Epithelial cell of prostate (primary cell): ENCODE results near the gene GNG12.
A peak's percentile ranks its signal among the peaks of the same experiment; 100 is the strongest.
"Not testable (repeated sequence)": the region's sequence is repeated elsewhere in the genome, so short reads cannot be mapped to it uniquely, and the experiment has no call there.

Experiments
- DNase-seq: peaks from one replicate; pipeline ENCODE4 v3.0.0-alpha.2; 2011; ENCODE audit warnings: low read depth, low spot score
- H3K27ac ChIP-seq: fragments of 450-650 bp; 2 replicates; pipeline ENCODE4 v1.5.1; 2017; ENCODE audit warnings: mild to moderate bottlenecking

GNG12 gene

DNA sequence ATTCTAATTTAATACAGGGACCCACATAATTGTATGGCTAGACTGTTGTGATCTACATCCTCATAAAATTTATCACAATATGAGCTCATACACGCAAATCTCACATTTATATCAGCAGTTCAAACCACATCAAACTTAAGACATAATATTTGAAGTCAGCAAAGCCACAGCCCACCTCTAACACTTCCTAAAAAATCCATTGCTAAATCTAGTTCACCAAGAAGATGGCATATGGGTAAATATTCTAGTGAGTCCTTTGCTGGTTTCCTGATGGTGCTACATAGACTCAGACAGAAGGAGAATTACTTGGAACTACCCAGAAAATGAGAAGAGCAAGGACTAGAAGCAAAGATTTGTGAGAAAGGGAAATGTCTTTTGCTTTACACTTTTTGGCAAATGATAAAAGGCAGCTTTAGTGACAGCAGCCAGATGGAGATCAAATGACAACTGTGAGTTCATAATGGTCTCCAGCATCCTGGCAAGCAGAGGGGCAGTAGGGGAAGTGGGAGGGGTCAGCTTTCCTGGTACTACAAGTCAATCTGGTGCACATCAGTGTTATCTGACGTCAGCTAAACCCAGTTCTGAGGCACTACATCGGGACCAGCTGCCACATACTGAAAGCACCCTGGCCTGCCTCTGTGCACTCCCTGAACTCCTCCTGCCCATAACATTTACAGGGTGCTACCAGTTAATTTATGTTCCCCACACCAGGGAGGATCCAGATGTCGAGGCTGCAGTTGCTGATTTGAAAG lies 158.8 kb downstream of the GNG12 start:
- no peak for DNase-seq
- H3K27ac ChIP-seq = no peak overlapping the region

- no peak for DNase-seq
- H3K27ac ChIP-seq = no peak overlapping the region
Observed at GRCh38 chr1:67673468-67674201, 159.6 kb downstream of the GNG12 start.

DNA sequence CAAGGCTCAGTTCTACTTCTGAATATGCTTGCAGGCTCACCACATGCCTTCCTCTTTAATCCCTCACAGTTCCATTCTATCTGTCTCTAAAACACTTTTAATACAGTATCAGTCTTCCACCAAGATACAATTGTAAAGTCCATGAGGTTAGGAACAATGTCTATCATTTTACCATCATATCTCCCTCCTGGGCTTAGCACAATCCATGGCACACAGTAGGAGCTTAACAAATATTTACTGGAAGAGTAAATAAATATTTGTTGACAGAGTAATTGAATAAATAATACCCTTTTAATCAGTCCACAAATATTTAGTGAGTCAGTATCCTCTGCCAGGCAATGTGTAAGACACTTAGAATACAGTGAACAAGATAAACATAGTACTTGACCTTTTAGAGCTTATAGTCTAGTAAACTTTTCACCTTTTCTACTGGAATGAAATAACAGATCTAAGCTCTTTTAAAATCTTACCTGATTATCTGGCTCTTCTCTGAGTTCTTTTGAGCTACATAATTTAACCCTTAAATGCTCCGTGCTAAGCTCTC lies 160.9 kb downstream of the GNG12 start:
- no peak overlapping the region for H3K27ac ChIP-seq
- DNase-seq = no peak

GRCh38 chr1:67668660-67669059 lies 164.6 kb downstream of the GNG12 start:
- DNase-seq = no peak
- H3K27ac ChIP-seq = no peak overlapping the region

GRCh38 chr1:67666636-67667035 lies 166.6 kb downstream of the GNG12 start:
- no peak for DNase-seq
- no peak overlapping the region for H3K27ac ChIP-seq

GRCh38 chr1:67665307-67665706 lies 168.0 kb downstream of the GNG12 start:
- H3K27ac ChIP-seq, DNase-seq: not testable (repeated sequence)

- H3K27ac ChIP-seq = no peak overlapping the region
- DNase-seq = no peak
Observed at GRCh38 chr1:67664048-67664447, 169.2 kb downstream of the GNG12 start.

- no peak overlapping the region for H3K27ac ChIP-seq
- no peak for DNase-seq
Observed at GRCh38 chr1:67662884-67663283, 170.4 kb downstream of the GNG12 start.

- no peak for DNase-seq
- no peak overlapping the region for H3K27ac ChIP-seq
Observed at GRCh38 chr1:67659229-67659628, 174.0 kb downstream of the GNG12 start.

DNA sequence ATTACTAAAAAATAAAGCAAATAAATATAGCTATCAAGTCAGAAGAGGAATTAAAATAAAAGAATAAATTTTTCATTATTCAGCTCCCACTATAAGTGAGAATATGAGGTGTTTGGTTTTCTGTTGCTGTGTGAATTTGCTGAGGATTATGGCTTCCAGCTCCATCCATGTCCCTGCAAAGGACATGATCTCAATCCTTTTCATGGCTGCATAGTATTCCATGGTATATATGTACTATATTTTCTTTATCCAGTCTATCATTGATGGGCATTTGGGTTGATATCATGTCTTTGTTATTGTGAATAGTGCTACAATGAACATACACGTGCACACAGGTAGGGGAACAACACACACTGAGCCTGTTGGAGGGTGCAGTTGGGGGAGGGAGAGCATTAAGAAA lies 176.1 kb downstream of the GNG12 start:
- not testable (repeated sequence) for DNase-seq, H3K27ac ChIP-seq

DNA sequence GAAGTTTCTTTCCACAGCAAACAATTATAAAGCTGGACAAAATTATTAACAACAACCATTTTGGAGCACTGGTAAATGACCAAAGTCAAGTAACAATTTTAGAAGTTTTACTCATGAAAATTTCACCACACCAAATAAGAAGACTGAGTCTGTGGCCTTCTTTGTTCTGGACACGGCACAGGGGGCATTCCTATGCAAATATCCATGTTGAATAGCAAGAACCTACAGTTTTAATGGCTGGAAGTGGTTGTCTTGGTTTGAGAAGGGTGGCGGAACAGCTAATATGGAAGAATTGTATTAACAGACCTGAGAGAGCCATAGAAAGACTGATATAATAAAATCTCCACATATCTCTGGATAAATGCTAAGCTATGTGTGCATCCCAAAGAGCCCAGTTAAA lies 177.7 kb downstream of the GNG12 start:
- no peak overlapping the region for H3K27ac ChIP-seq
- no peak for DNase-seq

DNA sequence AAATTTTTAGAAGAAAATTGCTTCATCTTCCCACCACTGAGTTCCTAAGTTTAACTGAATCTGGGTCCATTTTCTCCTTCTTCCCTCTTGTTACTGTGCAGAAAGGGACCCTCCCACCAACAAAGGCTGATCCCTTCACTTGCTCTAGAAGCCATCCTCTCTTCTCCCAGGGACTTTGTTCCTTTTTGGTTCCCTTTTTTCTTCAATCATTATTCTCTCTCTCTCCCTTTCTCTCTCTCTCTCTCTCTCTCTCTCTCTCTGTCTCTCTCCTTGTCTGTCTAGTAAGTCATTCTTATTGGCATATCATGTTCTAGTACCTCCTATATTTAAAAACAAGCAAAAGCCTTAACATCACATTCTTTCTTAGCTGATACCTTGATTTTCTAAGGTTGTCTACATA lies 180.0 kb downstream of the GNG12 start:
- no peak for DNase-seq
- no peak overlapping the region for H3K27ac ChIP-seq

DNA sequence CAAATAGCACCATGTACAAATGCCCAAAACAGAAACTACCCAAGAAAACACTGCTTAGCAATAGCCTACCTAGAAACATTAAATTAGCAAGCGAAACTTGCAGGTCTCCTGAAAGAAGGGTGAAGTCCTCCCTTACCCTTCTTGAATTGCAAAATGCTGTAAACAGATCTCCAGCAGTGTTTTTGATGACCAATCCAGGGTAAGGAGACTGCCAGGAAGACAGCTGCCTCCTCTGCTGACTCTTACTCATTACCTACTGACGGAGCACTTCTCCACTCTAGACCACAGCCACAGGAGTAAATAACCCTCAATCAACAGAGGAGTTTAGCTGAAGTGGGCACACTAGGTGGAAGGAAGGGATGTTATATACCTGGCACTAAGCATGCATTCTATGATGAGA lies 180.5 kb downstream of the GNG12 start:
- no peak overlapping the region for H3K27ac ChIP-seq
- peak; percentile 90 for DNase-seq
